ENCODE data around the gene ASTN2. TPM values are rescaled to one million over a fixed set of nuclear protein-coding genes. Genes with fewer than 3 reads are reported as not detected.
"Not testable (repeated sequence)": the region's sequence is repeated elsewhere in the genome, so short reads cannot be mapped to it uniquely, and the experiment has no call there.

The ASTN2 gene
- polyA plus RNA-seq, 3 donors, result 15.1 to 17.1 (median 15.6) TPM

- DNase-seq (ENCODE audit: low read depth in 3 of 3, low spot score in 2 of 3), result no peak
These were observed 475.2 kb downstream of the ASTN2 start for GRCh38 chr9:116939614-116940013.

- no peak for DNase-seq (ENCODE audit: low read depth in 3 of 3, low spot score in 2 of 3)
These were observed 475.7 kb downstream of the ASTN2 start for GRCh38 chr9:116939161-116939560.

- no peak for DNase-seq (ENCODE audit: low read depth in 3 of 3, low spot score in 2 of 3)
These were observed 477.5 kb downstream of the ASTN2 start for GRCh38 chr9:116937361-116937760.

DNA sequence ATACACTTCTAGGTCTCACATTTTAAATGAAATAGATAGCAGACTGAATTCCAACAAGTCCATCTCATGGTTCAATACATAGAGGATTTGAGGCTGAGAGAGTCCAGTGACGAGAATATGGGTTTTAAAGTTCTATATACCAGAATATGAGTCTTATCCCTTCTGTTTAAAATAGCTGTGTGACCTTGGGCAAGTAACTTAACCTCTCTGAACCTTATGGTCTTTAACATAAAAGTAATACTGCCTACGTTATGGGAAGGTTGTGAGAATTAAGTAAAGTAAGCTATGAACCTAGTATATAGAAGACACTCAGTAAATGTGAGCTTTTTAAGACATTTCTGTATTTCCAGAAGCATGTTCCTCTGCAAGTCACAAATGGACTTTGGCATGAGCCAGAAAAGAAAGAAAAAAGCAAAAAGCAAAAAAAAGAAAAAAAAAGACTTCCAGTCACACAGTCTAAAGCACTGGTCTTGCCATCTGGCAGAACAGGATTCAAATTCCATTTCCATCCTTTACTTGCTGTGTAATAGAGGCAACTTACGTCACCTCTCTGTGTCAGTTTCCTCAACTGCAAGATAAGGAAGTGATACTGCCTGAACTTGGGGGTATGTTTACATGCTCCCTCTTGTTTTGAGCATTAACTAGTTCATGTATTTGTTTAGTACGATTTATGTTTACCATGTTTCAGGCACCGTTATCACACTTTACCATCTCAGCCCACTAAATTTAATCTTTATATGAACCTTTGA, 479.5 kb downstream of the ASTN2 start:
- no peak for DNase-seq (ENCODE audit: low read depth in 3 of 3, low spot score in 2 of 3)

DNA sequence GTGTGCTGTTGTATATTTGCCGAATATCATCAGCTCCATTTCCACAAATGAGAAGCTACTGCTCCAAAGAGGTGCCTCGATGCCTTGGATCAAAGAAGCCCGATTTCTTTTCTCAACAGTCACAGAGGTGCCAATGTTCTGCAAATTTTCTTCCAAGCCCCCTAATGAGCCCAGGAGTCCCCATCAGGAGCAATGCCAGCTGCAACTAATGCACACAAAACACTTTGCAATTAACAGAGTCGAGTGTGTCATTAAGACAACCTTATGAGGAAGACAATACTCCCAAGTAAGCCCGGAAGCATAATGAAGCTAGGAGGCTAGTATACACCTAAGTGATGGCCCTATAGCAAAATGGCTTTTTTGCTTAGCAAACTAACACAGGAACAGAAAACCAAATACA, 480.7 kb downstream of the ASTN2 start:
- no peak for DNase-seq (ENCODE audit: low read depth in 3 of 3, low spot score in 2 of 3)

DNA sequence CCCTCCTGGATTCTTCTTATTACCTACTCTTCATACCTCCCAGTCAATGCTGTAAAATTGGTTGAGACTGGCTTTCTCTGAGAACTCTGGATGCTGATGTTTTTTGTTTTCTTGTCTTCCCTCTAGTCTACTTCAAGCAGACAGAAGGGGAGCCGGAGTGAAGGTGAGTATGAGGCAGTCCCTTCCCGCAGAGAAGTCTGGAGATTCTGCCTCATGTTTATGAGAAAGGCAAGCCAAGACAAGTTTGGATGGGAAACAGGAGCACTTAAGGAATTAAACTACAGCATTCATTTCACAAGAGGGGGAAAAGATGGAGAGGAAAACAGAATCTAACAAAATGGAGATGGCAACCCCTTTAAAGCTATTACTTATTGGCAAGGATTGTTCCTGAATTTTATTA, 481.6 kb downstream of the ASTN2 start:
- no peak for DNase-seq (ENCODE audit: low read depth in 3 of 3, low spot score in 2 of 3)

DNA sequence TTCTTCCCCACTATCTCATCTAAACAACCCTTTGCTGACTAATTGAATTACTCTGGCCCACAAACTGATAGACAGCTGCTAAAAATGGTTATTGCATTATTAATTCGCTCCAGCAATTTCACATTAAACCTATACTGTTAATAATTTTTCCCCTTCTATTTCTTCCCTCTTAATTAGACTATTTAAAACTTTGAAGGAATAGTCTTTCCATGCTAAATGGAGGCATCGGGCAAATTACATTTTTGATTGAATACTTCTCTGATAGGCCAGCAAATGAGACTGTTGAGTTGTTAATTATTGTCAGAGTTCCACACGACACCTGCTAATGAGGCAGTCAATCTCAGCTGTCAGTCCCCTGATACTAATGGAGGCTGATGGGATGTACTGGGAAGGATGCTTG, 485.2 kb downstream of the ASTN2 start:
- no peak for DNase-seq (ENCODE audit: low read depth in 3 of 3, low spot score in 2 of 3)

- DNase-seq (ENCODE audit: low read depth in 3 of 3, low spot score in 2 of 3), result no peak
These were observed 486.0 kb downstream of the ASTN2 start for GRCh38 chr9:116928884-116929283.

DNA sequence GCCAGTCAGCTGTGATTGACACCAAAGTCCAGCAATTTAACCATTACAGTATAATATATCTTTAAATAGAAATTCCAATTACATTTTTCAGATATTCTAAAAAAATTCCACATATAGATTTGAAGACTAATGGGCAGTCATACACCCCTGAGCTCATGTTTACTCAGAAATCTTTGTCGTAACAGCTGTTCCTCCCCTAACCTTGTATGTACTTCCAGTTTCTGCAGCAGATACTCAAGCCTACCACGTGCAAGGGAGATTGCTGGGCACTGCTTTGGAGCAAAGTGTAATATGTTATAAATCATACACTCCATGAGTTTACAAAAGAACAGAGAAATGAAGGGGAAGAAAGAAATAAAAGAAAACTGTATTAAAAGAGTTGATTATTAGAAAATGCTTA, 486.6 kb downstream of the ASTN2 start:
- no peak for DNase-seq (ENCODE audit: low read depth in 3 of 3, low spot score in 2 of 3)

DNA sequence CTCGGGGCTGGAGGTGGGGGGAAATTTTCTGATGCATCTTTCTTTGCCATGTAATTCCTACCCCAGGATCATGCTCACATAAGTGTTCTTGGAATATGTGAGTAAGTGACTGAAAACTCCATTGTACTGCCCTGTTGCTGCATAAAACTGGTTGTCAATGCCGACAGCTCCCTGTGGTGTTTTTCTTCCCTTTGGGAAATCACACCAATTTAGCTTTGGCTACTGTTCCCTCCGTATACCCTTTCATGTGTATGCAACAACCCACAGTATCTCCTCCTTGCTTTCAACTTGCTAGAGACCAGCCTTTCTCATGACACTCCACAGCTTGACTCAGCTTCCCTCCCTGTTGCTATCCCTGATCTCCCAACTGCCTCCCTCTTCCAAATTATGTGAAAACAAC, 487.1 kb downstream of the ASTN2 start:
- no peak for DNase-seq (ENCODE audit: low read depth in 3 of 3, low spot score in 2 of 3)

DNA sequence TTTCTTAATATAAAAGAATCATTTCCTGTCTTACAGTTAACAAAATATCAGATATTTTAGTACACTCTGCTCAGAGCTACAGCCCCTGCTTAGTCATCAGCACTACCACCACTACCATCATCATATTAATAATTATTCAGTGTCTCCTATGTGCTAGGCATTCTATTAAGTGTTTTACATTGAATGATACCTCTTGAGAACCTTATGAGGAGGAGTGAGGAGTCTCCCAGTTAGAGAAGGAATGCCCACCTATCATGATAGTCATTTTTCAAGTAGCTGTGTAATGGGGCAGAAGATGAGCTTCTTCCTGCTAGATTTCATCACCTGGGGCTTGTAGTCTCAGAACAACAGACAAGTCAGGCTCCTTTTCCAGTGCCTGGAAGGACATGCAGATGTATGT, 489.7 kb downstream of the ASTN2 start:
- no peak for DNase-seq (ENCODE audit: low read depth in 3 of 3, low spot score in 2 of 3)

- no peak for DNase-seq (ENCODE audit: low read depth in 3 of 3, low spot score in 2 of 3)
These were observed 490.3 kb downstream of the ASTN2 start for GRCh38 chr9:116924462-116925110.

DNA sequence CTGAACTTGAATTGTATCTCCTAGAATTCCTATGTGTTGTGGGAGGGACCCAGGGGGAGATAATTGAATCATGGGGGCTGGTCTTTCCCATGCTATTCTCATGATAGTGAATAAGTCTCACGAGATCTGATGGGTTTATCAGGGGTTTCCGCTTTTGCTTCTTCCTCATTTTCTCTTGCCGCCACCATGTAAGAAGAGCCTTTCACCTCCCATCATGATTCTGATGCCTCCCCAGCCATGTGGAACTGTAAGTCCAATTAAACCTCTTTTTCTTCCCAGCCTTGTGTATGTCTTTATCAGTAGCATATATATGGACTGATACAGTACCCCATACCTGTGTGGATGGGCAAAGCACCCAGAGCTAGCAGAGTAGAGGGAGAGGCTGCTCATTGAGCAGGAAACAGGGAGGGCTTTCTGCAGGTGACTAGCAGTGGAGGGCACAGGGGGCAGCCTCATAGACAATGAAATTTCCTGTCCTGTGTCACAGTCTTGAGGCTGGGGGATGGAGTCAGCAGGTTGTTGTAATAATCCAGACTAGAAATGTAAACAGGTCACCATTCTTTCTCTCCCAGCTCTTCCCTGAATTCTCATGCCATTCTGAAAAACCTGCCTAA, 496.9 kb downstream of the ASTN2 start:
- DNase-seq (ENCODE audit: low read depth in 3 of 3, low spot score in 2 of 3), result not testable (repeated sequence)

DNA sequence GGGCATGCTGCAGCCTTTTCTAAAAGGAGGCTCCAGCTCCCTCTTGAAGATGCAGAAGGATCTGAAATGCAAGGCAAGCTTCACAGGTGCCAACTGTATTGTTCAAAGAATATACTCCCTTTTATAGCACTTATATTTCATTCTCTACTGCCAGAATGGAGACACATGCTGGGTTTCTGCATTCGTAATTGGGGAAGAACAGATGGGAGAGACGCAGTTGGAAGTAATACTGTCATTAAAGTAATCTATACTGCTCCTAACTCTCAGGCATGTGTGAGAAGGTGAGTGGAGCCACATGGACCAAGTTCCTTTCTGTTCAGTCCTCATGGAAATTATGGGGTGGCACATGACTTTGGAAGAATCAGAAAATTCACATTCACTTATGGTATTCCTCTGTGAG, 501.3 kb downstream of the ASTN2 start:
- DNase-seq (ENCODE audit: low read depth in 3 of 3, low spot score in 2 of 3), result no peak

GRCh38 chr9:116910201-116910600, 504.7 kb downstream of the ASTN2 start:
- DNase-seq (ENCODE audit: low read depth in 3 of 3, low spot score in 2 of 3), result no peak

DNA sequence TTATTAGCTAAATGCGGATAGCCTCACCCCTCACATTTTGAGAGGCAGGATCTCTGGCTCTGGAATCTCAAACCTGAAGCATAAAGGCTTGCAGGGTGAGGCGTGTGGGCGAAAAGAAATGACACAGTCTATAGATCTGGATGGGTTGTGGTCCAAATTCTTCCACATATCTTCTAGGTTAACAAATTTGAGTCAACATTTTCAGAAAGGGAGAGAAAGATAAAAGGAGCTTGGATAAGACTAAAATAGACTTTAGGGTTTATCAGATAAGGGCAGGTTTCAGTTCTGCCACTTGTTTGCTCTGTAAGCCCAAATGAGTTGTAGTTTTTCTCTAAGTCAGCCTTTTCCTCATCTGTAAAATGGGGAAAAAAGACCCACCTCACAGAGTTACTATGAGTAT, 506.9 kb downstream of the ASTN2 start:
- DNase-seq (ENCODE audit: low read depth in 3 of 3, low spot score in 2 of 3), result no peak

- no peak for DNase-seq (ENCODE audit: low read depth in 3 of 3, low spot score in 2 of 3)
These were observed 509.7 kb downstream of the ASTN2 start for GRCh38 chr9:116905171-116905588.

DNA sequence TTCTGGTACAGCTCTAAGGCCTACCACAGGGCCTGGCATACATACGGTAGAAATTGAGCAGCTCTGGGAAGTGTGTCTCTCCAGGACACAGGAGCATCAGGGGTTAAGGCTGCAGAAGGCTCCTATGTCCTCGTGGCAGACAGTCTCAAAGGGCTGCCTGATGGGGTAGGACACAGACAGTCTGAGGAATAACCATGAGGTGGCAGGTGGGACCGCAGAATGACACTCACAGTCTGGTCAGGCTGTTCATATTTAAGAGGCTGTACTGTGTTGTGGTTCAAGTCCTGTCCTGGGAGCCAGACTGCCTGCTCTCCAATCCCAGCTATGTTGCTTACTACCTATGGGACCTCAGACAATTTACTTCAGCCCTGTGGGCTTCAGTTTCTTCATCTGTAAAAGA, 510.7 kb downstream of the ASTN2 start:
- no peak for DNase-seq (ENCODE audit: low read depth in 3 of 3, low spot score in 2 of 3)

DNA sequence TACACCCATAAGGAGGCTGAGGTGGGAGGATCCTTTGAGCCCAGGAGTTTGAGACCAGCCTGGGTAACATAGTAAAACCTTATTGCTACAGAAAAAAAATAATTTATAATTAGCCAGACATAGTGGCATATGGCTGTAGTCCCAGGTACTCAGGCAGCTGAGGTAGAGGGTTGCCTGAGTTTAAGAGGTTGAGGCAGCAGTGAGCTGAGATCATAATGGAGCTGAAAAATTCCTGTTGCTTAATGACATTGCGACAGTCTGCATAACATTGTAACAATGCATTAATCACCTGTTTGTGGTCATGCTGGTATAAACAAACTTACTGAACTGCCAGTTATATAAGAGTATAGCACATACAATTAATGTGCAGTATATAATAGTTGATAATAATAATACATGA, 513.6 kb downstream of the ASTN2 start:
- no peak for DNase-seq (ENCODE audit: low read depth in 3 of 3, low spot score in 2 of 3)

GRCh38 chr9:116900543-116900942, 514.3 kb downstream of the ASTN2 start:
- no peak for DNase-seq (ENCODE audit: low read depth in 3 of 3, low spot score in 2 of 3)

- DNase-seq (ENCODE audit: low read depth in 3 of 3, low spot score in 2 of 3), result no peak
These were observed 514.9 kb downstream of the ASTN2 start for GRCh38 chr9:116900007-116900367.

GRCh38 chr9:116899337-116900006, 515.4 kb downstream of the ASTN2 start:
- DNase-seq (ENCODE audit: low read depth in 3 of 3, low spot score in 2 of 3), result no peak
